Kidney epithelial cell (primary cell): ENCODE measurements around the gene OR52M1. TPM values are rescaled to one million over a fixed set of nuclear protein-coding genes. Genes with fewer than 3 reads are reported as not detected.

Experiments
- DNase-seq: peaks from one replicate; pipeline ENCODE4 v3.0.0-alpha.2; 2010; ENCODE audit warnings: low read depth
- H3K27me3 ChIP-seq: 2 replicates; pipeline ENCODE4 v1.6.0; 2011; ENCODE audit warnings: low read length; ENCODE audit not compliant: control insufficient read depth, insufficient read depth
- H3K36me3 ChIP-seq: 2 replicates; pipeline ENCODE4 v1.5.1; 2011; ENCODE audit warnings: low read length; ENCODE audit not compliant: control insufficient read depth, insufficient read depth
- H3K4me3 ChIP-seq: 2 replicates; pipeline ENCODE4 v1.5.1; 2011; ENCODE audit warnings: low read depth, mild to moderate bottlenecking, control low read depth, low read length
- total RNA-seq: library from RNA; depleted of rRNA; stranded (reverse); fragments of >200 nt; gene quantifications from 2 replicates; pipeline ENCODE4 v1.2.3, GENCODE V29; 2015
- TF ChIP-seq, protein P1 (sequence below): IDR thresholded peaks from 2 replicates; pipeline ENCODE4 v1.5.1; 2011; ENCODE audit warnings: mild to moderate bottlenecking, moderate library complexity, low read length, control low read depth, inconsistent platforms; ENCODE audit not compliant: insufficient read depth, poor library complexity, severe bottlenecking

OR52M1 gene
- total RNA-seq, 1 donor from 2014 or later: not detected

DNA sequence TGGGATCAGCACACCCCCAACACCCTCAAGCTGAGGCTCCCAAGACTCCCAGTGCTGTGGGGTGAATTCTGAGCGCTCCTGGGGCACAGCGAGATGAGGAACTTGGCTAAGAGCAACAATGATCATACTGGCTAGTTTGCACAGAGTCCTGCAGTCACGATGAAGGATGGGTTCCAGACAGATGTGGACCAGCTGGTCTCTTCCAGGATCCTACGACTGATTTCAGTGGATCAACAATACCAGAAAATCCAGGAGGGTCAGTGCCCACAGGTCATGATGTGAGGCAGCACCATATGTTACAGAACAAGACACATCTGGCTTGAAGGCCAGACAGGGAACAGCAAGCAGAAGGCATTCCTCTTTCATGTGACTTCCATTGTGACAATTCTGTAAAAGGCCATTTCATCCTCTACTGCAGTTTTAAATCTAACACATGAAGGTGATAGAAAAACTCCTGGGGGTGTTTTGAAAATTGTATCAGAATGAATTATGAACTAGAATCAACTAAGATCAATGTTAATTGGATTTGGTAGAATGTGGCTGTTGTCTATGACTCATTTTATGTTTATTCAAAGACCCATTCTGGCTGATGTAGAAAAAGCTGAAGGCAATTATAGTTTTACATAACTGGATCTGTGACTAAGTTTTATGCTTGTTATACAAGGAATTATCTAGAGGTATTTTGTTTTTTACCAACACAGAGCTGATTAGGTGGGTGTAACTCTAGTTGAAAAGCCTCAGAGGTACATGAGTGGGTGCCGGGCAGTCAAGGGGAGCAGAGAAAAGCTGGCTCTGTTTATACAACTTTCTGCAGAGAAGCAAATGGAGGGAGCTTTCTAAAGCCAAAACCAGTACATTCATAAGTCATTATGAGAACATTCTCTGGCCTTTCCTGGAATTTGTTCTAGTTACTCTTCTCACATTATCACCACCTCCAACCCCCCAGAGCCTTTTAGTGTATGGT is 33.4 kb upstream of the OR52M1 start:
- no peak for DNase-seq
- no peaks in the 10 kb centered on the region for H3K27me3 ChIP-seq

DNA sequence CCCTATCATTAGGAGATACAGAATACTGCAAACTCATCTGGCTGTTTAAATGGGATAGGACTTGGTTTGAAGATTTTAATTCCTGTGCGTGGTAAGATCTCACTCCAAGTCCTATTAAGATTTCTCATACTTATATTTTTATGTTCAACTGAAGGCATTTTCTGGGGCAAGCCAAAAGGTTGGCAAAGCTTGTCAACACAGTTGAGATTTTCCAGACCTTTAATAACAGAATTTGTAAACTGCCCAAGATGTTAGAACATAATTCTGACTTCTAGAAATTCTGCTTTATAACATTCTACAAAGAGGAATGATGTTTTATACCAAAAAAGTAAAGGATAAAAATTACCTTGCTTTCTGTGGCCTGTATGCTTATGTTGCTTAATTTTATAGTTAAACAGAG is 30.8 kb upstream of the OR52M1 start:
- H3K36me3 ChIP-seq: no peaks in the 10 kb centered on the region
- TF ChIP-seq, protein P1, sequence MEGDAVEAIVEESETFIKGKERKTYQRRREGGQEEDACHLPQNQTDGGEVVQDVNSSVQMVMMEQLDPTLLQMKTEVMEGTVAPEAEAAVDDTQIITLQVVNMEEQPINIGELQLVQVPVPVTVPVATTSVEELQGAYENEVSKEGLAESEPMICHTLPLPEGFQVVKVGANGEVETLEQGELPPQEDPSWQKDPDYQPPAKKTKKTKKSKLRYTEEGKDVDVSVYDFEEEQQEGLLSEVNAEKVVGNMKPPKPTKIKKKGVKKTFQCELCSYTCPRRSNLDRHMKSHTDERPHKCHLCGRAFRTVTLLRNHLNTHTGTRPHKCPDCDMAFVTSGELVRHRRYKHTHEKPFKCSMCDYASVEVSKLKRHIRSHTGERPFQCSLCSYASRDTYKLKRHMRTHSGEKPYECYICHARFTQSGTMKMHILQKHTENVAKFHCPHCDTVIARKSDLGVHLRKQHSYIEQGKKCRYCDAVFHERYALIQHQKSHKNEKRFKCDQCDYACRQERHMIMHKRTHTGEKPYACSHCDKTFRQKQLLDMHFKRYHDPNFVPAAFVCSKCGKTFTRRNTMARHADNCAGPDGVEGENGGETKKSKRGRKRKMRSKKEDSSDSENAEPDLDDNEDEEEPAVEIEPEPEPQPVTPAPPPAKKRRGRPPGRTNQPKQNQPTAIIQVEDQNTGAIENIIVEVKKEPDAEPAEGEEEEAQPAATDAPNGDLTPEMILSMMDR: no peak
- DNase-seq: no peak
- H3K4me3 ChIP-seq: no peak overlapping the region
- no peaks in the 10 kb centered on the region for H3K27me3 ChIP-seq

More for the DNA sequence above, 33.4 kb upstream of the OR52M1 start:
- TF ChIP-seq, protein P1: no peak
- no peaks in the 10 kb centered on the region for H3K36me3 ChIP-seq
- H3K4me3 ChIP-seq: no peak overlapping the region

DNA sequence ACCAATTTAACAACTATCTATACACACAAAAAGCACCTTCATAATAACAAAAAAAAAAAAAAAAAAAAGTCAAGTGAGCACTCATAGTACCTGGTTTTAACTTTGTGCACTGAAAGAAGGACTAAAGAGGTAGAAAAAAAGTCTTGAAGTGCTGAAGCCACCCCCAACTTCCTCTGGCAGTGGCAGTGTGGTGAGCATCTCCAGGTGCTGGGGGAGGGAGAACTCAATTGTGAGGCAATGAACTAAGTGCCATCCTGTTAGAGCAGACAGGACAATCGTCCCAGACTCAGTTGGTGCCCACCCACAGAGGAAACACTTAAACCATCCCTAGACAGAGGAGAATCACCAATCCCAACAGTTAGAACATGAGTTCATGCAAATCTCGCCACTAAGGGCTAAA is 22.7 kb upstream of the OR52M1 start:
- Histone ChIP-seq H3K36me3 (no peaks in the 10 kb centered on the region), H3K4me3 (no peak overlapping the region), H3K27me3 (no peaks in the 10 kb centered on the region)
- TF ChIP-seq, protein P1: no peak
- DNase-seq: no peak

DNA sequence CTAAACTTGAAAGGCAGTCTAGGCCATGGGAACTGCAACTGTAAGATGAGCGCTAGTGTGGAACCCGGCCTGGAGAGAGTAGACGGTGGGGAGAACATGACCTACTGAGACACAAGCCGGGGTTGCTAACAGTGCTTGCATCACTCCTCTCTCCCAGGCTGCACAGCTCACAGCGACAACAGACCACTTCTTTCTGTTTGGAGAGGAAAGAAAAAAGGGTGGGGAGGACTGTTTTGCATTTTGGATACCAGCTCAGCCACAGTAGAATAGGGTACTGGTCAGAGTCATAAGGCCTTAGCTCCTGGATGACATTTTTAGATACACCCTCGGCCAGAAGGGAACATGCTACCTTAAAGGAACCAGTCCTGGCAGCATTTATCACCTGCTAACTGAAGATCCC is 22.2 kb upstream of the OR52M1 start:
- TF ChIP-seq, protein P1: no peak
- H3K4me3 ChIP-seq: no peak overlapping the region

DNA sequence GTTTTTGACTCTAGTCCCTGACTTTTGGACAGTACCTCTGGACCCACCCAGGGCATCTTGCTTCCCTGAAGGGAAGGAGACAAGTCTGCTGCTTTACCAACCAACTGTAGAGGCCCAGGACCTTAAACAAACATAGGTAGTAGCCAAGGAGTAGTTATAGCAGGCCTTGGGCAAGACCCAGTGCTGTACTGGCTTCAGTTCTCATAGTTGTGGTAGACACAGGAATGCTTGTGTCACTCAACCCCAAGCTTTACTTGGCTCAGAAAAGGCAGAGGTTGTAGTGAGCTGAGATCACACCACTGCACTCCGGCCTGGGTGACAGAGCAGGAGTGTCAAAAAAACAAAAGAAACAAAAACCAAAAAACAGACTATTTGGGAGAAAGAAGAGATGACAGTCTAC is 21.3 kb upstream of the OR52M1 start:
- H3K27me3 ChIP-seq: no peaks in the 10 kb centered on the region
- no peak overlapping the region for H3K4me3 ChIP-seq
- DNase-seq: no peak
- H3K36me3 ChIP-seq: no peaks in the 10 kb centered on the region
- TF ChIP-seq, protein P1: no peak

More for the DNA sequence above, 22.2 kb upstream of the OR52M1 start:
- H3K36me3 ChIP-seq: no peaks in the 10 kb centered on the region
- no peaks in the 10 kb centered on the region for H3K27me3 ChIP-seq
- no peak for DNase-seq
